HepG2 (cell line): Measurements from ENCODE around the gene STK32B.

ENCODE experiments used
- CTCF ChIP-seq: sonication (generic); formaldehyde crosslinking; IDR thresholded peaks from 2 replicates; pipeline ENCODE4 v1.5.0; 2020; ENCODE audit warnings: mild to moderate bottlenecking, missing genetic modification reagents, moderate library complexity
- FOXA1 ChIP-seq, 2 experiments: fragments of 450-650 bp in 1 of 2; sonication (generic) in 1 of 2; formaldehyde crosslinking in 1 of 2; IDR thresholded peaks; 2 replicates each; pipeline versions ENCODE4 v1.4.0 to v1.6.1; 2016 to 2020; ENCODE audit warnings: missing genetic modification reagents in 1 of 2
- HOXA7 ChIP-seq: sonication (generic); formaldehyde crosslinking; IDR thresholded peaks from 2 replicates; pipeline ENCODE4 v1.8.1; 2022; ENCODE audit warnings: mild to moderate bottlenecking, missing genetic modification reagents, moderate library complexity
- MAFF ChIP-seq: IDR thresholded peaks from 2 replicates; pipeline ENCODE4 v1.6.1; 2011; ENCODE audit warnings: low read depth, low read length, improper control_type of control experiment
- NFE2L2 ChIP-seq: fragments of 150-350 bp; IDR thresholded peaks from 2 replicates; pipeline ENCODE4 v1.6.1; 2014; ENCODE audit warnings: low read length
- SMAD9 ChIP-seq: sonication (generic); formaldehyde crosslinking; IDR thresholded peaks from 2 replicates; pipeline ENCODE4 v1.5.1; 2020; ENCODE audit warnings: mild to moderate bottlenecking, missing genetic modification reagents
- ZNF354B ChIP-seq: sonication (generic); formaldehyde crosslinking; IDR thresholded peaks from 2 replicates; pipeline ENCODE4 v1.8.0; 2022; ENCODE audit warnings: mild to moderate bottlenecking, missing genetic modification reagents
- ZNF432 ChIP-seq: sonication (generic); formaldehyde crosslinking; IDR thresholded peaks from 2 replicates; pipeline ENCODE4 v1.5.0; 2020; ENCODE audit warnings: missing genetic modification reagents, mild to moderate bottlenecking, borderline replicate concordance
- ZNF446 ChIP-seq: sonication (generic); formaldehyde crosslinking; IDR thresholded peaks from 2 replicates; pipeline ENCODE4 v1.5.0; 2020; ENCODE audit warnings: mild to moderate bottlenecking, missing genetic modification reagents
- ZNF563 ChIP-seq: sonication (generic); formaldehyde crosslinking; IDR thresholded peaks from 2 replicates; pipeline ENCODE4 v1.8.0; 2022; ENCODE audit warnings: mild to moderate bottlenecking, moderate library complexity, missing genetic modification reagents
- ZNF614 ChIP-seq: IDR thresholded peaks from 2 replicates; pipeline ENCODE4 v1.6.1; 2018; ENCODE audit warnings: missing biosample characterization, missing genetic modification reagents, inconsistent platforms, borderline replicate concordance
- TF ChIP-seq, protein P1 (sequence below): sonication (generic); formaldehyde crosslinking; IDR thresholded peaks from one replicate; pipeline ENCODE4 v1.5.1; 2020; ENCODE audit warnings: mild to moderate bottlenecking, missing genetic modification reagents; ENCODE audit errors: not compliant biosample characterization

- no peak for TF ChIP-seq ZNF563 (CRISPR knock-in tag)
- TF ChIP-seq NFE2L2: no peak
- no peak for TF ChIP-seq ZNF446 (CRISPR knock-in tag)
- TF ChIP-seq ZNF432 (CRISPR knock-in tag): no peak
- TF ChIP-seq CTCF (CRISPR knock-in tag): no peak
- no peak for TF ChIP-seq HOXA7
- TF ChIP-seq, protein P1, sequence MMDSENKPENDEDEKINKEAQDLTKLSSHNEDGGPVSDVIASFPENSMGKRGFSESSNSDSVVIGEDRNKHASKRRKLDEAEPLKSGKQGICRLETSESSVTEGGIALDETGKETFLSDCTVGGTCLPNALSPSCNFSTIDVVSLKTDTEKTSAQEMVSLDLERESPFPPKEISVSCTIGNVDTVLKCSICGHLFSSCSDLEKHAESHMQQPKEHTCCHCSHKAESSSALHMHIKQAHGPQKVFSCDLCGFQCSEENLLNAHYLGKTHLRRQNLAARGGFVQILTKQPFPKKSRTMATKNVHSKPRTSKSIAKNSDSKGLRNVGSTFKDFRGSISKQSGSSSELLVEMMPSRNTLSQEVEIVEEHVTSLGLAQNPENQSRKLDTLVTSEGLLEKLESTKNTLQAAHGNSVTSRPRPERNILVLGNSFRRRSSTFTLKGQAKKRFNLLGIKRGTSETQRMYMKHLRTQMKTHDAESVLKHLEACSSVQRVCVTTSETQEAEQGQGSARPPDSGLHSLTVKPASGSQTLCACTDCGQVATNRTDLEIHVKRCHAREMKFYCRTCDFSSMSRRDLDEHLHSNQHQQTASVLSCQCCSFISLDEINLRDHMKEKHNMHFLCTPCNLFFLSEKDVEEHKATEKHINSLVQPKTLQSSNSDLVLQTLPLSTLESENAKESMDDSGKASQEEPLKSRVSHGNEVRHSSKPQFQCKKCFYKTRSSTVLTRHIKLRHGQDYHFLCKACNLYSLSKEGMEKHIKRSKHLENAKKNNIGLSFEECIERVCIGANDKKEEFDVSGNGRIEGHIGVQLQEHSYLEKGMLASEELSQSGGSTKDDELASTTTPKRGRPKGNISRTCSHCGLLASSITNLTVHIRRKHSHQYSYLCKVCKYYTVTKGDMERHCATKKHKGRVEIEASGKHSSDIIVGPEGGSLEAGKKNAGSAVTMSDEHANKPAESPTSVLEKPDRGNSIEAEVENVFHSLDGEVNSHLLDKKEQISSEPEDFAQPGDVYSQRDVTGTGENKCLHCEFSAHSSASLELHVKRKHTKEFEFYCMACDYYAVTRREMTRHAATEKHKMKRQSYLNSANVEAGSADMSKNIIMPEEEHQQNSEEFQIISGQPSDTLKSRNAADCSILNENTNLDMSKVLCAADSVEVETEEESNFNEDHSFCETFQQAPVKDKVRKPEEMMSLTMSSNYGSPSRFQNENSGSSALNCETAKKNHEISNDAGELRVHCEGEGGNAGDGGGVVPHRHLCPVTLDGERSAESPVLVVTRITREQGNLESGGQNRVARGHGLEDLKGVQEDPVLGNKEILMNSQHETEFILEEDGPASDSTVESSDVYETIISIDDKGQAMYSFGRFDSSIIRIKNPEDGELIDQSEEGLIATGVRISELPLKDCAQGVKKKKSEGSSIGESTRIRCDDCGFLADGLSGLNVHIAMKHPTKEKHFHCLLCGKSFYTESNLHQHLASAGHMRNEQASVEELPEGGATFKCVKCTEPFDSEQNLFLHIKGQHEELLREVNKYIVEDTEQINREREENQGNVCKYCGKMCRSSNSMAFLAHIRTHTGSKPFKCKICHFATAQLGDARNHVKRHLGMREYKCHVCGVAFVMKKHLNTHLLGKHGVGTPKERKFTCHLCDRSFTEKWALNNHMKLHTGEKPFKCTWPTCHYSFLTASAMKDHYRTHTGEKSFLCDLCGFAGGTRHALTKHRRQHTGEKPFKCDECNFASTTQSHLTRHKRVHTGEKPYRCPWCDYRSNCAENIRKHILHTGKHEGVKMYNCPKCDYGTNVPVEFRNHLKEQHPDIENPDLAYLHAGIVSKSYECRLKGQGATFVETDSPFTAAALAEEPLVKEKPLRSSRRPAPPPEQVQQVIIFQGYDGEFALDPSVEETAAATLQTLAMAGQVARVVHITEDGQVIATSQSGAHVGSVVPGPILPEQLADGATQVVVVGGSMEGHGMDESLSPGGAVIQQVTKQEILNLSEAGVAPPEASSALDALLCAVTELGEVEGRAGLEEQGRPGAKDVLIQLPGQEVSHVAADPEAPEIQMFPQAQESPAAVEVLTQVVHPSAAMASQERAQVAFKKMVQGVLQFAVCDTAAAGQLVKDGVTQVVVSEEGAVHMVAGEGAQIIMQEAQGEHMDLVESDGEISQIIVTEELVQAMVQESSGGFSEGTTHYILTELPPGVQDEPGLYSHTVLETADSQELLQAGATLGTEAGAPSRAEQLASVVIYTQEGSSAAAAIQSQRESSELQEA (CRISPR knock-in tag): no peak
- no peak for TF ChIP-seq SMAD9 (CRISPR knock-in tag)
- no peak for TF ChIP-seq ZNF614 (CRISPR knock-in tag)
- TF ChIP-seq MAFF: no peak
- TF ChIP-seq FOXA1 (IDR thresholded peaks at IDR 0.05): no peak
- no peak for TF ChIP-seq FOXA1 (CRISPR knock-in tag; IDR thresholded peaks at IDR 0.05)
- TF ChIP-seq ZNF354B (CRISPR knock-in tag): no peak
These were observed 77.3 kb downstream of the STK32B start for GRCh38 chr4:5128569-5128968.
